K562 (cell line): ENCODE measurements around the gene GNAI2. TPM values are rescaled to one million over a fixed set of nuclear protein-coding genes. Genes with fewer than 3 reads are reported as not detected.

Experiments used
- AFF1 ChIP-seq, 2 experiments: fragments of 450-650 bp; IDR thresholded peaks; 2 replicates each; pipeline ENCODE4 v1.6.1; 2018; ENCODE audit warnings: mild to moderate bottlenecking in 2 of 2, low read depth in 1 of 2; ENCODE audit not compliant: partially characterized antibody in 2 of 2
- CREB3L1 ChIP-seq: fragments of 450-650 bp; IDR thresholded peaks from 2 replicates; pipeline ENCODE4 v1.6.1; 2014; ENCODE audit warnings: low read depth, mild to moderate bottlenecking, moderate library complexity, borderline replicate concordance
- E2F6 ChIP-seq, 2 experiments: IDR thresholded peaks; 2 replicates each; pipeline ENCODE4 v1.6.1; 2011; ENCODE audit warnings: borderline replicate concordance in 1 of 2, control low read depth in 1 of 2, low read depth in 1 of 2, low read length in 1 of 2, mild to moderate bottlenecking in 1 of 2, mixed read lengths in 1 of 2, moderate library complexity in 1 of 2; ENCODE audit not compliant: insufficient read depth in 1 of 2, insufficient read length in 1 of 2, poor library complexity in 1 of 2, severe bottlenecking in 1 of 2; ENCODE audit errors: extremely low read depth in 1 of 2
- MITF ChIP-seq: IDR thresholded peaks from 2 replicates; pipeline ENCODE4 v1.6.1; 2014; ENCODE audit warnings: antibody characterized with exemption
- NFE2 ChIP-seq: IDR thresholded peaks from 2 replicates; pipeline ENCODE4 v1.6.1; 2014; ENCODE audit warnings: antibody characterized with exemption, low read depth
- RBM34 ChIP-seq: fragments of 200-400 bp; formaldehyde crosslinking; IDR thresholded peaks from 2 replicates; pipeline ENCODE4 v1.6.1; 2018; ENCODE audit warnings: low read length, borderline replicate concordance; ENCODE audit not compliant: insufficient read depth
- SIRT6 ChIP-seq: IDR thresholded peaks from one replicate; pipeline ENCODE4 v1.6.1; 2012; ENCODE audit warnings: low read depth, mild to moderate bottlenecking, control low read depth, inconsistent platforms, low read length, moderate library complexity
- SMAD4 ChIP-seq: fragments of 250-450 bp; sonication (Bioruptor Pico); conservative IDR thresholded peaks from 2 replicates; pipeline ENCODE4 v1.8.0; 2021; ENCODE audit warnings: inconsistent platforms, mild to moderate bottlenecking, moderate library complexity
- SMARCE1 ChIP-seq: fragments of 450-650 bp; IDR thresholded peaks from 2 replicates; pipeline ENCODE4 v1.7.1; 2016; ENCODE audit warnings: mild to moderate bottlenecking
- ZNF316 ChIP-seq: fragments of 450-650 bp; IDR thresholded peaks from 2 replicates; pipeline ENCODE4 v1.6.1; 2016
- ZNF518B ChIP-seq: fragments of 250-450 bp; sonication (Bioruptor Pico); IDR thresholded peaks from 2 replicates; pipeline ENCODE4 v1.5.0; 2021; ENCODE audit warnings: mild to moderate bottlenecking, moderate library complexity
- ZNF707 ChIP-seq: fragments of 250-450 bp; sonication (Bioruptor Pico); conservative IDR thresholded peaks from 2 replicates; pipeline ENCODE4 v1.8.0; 2022; ENCODE audit warnings: inconsistent platforms, mild to moderate bottlenecking, moderate library complexity
- polyA plus RNA-seq, 8 experiments: library from polyadenylated mRNA; depleted of rRNA in 4 of 8; stranded (reverse) in 5 of 8; unstranded in 3 of 8; fragments of >200 nt; fragmentation: Nextera tagmentation in 2 of 8; fragmentation: Illumina TruSeq in 1 of 8; extraction: Ambion mirVana in 2 of 8; extraction: Trizol in 1 of 8; gene quantifications; 2 replicates each; pipeline versions ENCODE4 v1.2.1 to v1.2.3, GENCODE V29; 2011 to 2014; ENCODE audit warnings: inconsistent platforms in 1 of 8, missing spikeins in 1 of 8
- total RNA-seq, 7 experiments: library from RNA; depleted of rRNA in 6 of 7; stranded (reverse); fragments of >200 nt in 6 of 7; fragmentation: Illumina TruSeq in 2 of 7; extraction: Trizol in 2 of 7; gene quantifications; 2 replicates each; pipeline versions ENCODE4 v1.2.1 to v1.2.3, GENCODE V29; 2011 to 2021; ENCODE audit warnings: low replicate concordance in 1 of 7

GNAI2 gene
- total and polyA plus RNA-seq, 9 of the 15 experiments (the other 6 are each of a cell fraction or from before 2014, with no cell fraction given): 1.1 to 72.2 (median 42.7) TPM

- TF ChIP-seq CREB3L1: peak; percentile 96
- no peak for TF ChIP-seq MITF
- TF ChIP-seq E2F6 (IDR thresholded peaks at IDR 0.05; ENCODE audit: borderline replicate concordance in 1 of 2, extremely low read depth in 1 of 2, insufficient read depth in 1 of 2, insufficient read length in 1 of 2, low read depth in 1 of 2, low read length in 1 of 2, poor library complexity in 1 of 2, severe bottlenecking in 1 of 2): peak; percentile 53 to 67
- TF ChIP-seq SMAD4 (CRISPR knock-in tag): peak; percentile 89
- TF ChIP-seq ZNF316: no peak
- no peak for TF ChIP-seq ZNF707
- no peak for TF ChIP-seq SIRT6
- no peak for TF ChIP-seq NFE2
- no peak for TF ChIP-seq ZNF518B
- no peak for TF ChIP-seq SMARCE1
- TF ChIP-seq AFF1 (IDR thresholded peaks at IDR 0.05; ENCODE audit: low read depth in 1 of 2, partially characterized antibody in 2 of 2): peak in 1 of 2 experiments; percentile 100
- TF ChIP-seq RBM34: no peak
Measured at GRCh38 chr3:50292159-50293078, 56.4 kb downstream of the GNAI2 start, which contains the start of gene IFRD2 (continued).
